ENCODE data around the gene ISLR2. TPM values are rescaled to one million over a fixed set of nuclear protein-coding genes. Genes with fewer than 3 reads are reported as not detected.
"Not testable (repeated sequence)": the region's sequence is repeated elsewhere in the genome, so short reads cannot be mapped to it uniquely, and the experiment has no call there.

ISLR2 gene, protein sequence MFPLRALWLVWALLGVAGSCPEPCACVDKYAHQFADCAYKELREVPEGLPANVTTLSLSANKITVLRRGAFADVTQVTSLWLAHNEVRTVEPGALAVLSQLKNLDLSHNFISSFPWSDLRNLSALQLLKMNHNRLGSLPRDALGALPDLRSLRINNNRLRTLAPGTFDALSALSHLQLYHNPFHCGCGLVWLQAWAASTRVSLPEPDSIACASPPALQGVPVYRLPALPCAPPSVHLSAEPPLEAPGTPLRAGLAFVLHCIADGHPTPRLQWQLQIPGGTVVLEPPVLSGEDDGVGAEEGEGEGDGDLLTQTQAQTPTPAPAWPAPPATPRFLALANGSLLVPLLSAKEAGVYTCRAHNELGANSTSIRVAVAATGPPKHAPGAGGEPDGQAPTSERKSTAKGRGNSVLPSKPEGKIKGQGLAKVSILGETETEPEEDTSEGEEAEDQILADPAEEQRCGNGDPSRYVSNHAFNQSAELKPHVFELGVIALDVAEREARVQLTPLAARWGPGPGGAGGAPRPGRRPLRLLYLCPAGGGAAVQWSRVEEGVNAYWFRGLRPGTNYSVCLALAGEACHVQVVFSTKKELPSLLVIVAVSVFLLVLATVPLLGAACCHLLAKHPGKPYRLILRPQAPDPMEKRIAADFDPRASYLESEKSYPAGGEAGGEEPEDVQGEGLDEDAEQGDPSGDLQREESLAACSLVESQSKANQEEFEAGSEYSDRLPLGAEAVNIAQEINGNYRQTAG
- polyA plus RNA-seq (2013): 0.03 TPM in 2 replicates

DNA sequence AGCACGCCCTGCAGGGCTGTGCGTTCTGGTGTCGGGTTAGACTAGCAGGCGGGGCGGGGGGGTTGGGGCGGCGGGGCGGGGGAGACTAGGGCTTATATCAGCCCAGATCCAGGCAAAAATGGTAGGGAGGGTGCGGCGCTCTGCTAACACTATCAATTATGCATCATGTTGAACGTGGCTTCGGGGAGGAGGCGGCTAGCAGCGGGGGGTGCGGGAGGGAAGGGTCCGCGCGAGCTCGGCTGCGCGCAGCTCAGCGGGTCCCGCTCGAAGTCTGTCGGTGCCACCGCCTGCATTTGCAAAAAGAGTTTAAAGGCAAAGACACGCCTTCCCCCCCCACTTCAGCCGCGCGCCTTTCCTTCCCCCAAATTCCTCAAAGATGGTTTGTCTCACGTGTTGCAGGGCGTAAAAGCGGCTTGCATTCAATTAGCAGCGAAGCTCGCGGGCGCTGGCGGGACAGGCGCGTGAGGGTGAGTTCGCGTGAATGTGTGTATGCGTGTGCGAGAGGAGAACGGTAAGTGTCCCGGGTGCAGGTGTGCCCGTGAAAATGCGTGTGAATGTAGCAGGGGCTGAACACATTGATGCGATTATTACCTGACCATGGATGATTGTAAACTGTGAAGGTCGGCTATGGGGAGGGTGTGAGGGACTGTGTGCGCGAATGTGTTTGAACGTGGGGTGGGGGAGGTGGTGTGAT is at the start of gene ISLR2:
Gene ISLR2, plus strand, starts transcription at position 432 of the 694 bp plus-strand sequence. CDS start 2,169 bp downstream, outside the sequence.
- H2BK12ac ChIP-seq (ENCODE audit: low read length): no peak within 1 kb of the TSS
- peak within 1 kb of the TSS; percentile 1 for H3K4me2 ChIP-seq (ENCODE audit: low read length)
- no peak within 1 kb of the TSS for H3K9ac ChIP-seq (ENCODE audit: low read length)
- H2AK5ac ChIP-seq (ENCODE audit: low read length): no peak within 1 kb of the TSS
- no peaks in the 10 kb centered on the region for H3K79me1 ChIP-seq (ENCODE audit: low read length)
- DNase-seq: no peak
- no peak within 1 kb of the TSS for H3K4ac ChIP-seq (ENCODE audit: low read depth, low read length)
- H4K8ac ChIP-seq (ENCODE audit: low read depth, low read length): no peak within 1 kb of the TSS
- H2BK5ac ChIP-seq (ENCODE audit: low read depth, low read length, poor library complexity): no peak within 1 kb of the TSS
- no peak within 1 kb of the TSS for H2AFZ ChIP-seq (ENCODE audit: insufficient read depth, low read length, poor library complexity)
- H3K9me3 ChIP-seq (ENCODE audit: insufficient read depth, low read depth, low read length): peaks cover 35% of the 10 kb centered on the region
- H3K27me3 ChIP-seq (ENCODE audit: insufficient read depth, low read length): peaks cover 76% of the 10 kb centered on the region
- no peak within 1 kb of the TSS for H3K14ac ChIP-seq (ENCODE audit: low read length)
- no CpG with 5 or more reads among the region's 53 CpGs for WGBS (ENCODE audit: extremely low coverage, insufficient coverage, insufficient read length)
- H3K36me3 ChIP-seq (ENCODE audit: control insufficient read depth in 1 of 2, insufficient read depth in 2 of 2, low read length in 2 of 2): no peaks in the 10 kb centered on the region
- no peak within 1 kb of the TSS for H3K18ac ChIP-seq (ENCODE audit: low read length)
- peaks cover 0 to 12% of the 10 kb centered on the region in 2 experiments for H3K4me1 ChIP-seq (ENCODE audit: control insufficient read depth in 1 of 2, insufficient read depth in 2 of 2, low read length in 2 of 2)
- H4K91ac ChIP-seq (ENCODE audit: low read depth, low read length): no peak within 1 kb of the TSS
- H3K79me2 ChIP-seq (ENCODE audit: control insufficient read depth, insufficient read depth, low read length, poor library complexity): no peaks in the 10 kb centered on the region
- no peak within 1 kb of the TSS for H3K23ac ChIP-seq (ENCODE audit: low read length)
- peak within 1 kb of the TSS; percentile 52 for H3K4me3 ChIP-seq (ENCODE audit: low read depth, low read length)
- H2BK120ac ChIP-seq (ENCODE audit: insufficient read depth, low read length, poor library complexity): no peak within 1 kb of the TSS
- H4K12ac ChIP-seq (ENCODE audit: low read depth, low read length): no peak within 1 kb of the TSS
- no peak within 1 kb of the TSS for H3K27ac ChIP-seq (ENCODE audit: low read depth, low read length)

DNA sequence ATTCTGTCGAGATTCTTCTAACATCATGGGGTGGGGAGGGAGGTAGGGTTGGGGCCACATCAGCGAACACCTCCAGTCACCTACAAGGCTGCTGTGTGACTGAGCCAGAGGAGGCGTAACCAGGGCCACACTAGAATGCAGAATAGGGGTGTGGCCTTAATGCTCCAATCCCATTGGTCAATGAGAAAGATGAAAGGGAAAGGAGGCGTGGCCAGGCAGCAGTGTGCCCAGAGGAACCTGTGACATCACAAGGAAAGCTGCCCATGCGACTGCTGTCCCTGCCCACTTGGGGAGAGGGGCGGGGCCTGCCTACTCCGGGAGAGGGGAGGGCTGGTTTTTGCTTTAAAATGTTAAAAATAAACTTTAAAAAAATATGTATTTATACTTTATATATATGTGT is 47.9 kb upstream of the ISLR2 start, which contains the start of gene GOLGA6A:
Gene GOLGA6A, minus strand, starts transcription at position 101 of the 400 bp plus-strand sequence. Its CDS starts 41 bp downstream, at position 60.
- not testable (repeated sequence) for H4K91ac ChIP-seq (ENCODE audit: low read depth, low read length); H3K23ac ChIP-seq (ENCODE audit: low read length); H3K4me2 ChIP-seq (ENCODE audit: low read length); H3K27me3 ChIP-seq (ENCODE audit: insufficient read depth, low read length); H3K4ac ChIP-seq (ENCODE audit: low read depth, low read length); H3K79me2 ChIP-seq (ENCODE audit: control insufficient read depth, insufficient read depth, low read length, poor library complexity); H4K8ac ChIP-seq (ENCODE audit: low read depth, low read length); H3K4me1 ChIP-seq (ENCODE audit: control insufficient read depth in 1 of 2, insufficient read depth in 2 of 2, low read length in 2 of 2); H2BK5ac ChIP-seq (ENCODE audit: low read depth, low read length, poor library complexity); H3K36me3 ChIP-seq (ENCODE audit: control insufficient read depth in 1 of 2, insufficient read depth in 2 of 2, low read length in 2 of 2); H3K27ac ChIP-seq (ENCODE audit: low read depth, low read length); H2BK12ac ChIP-seq (ENCODE audit: low read length); H3K9ac ChIP-seq (ENCODE audit: low read length); H3K9me3 ChIP-seq (ENCODE audit: insufficient read depth, low read depth, low read length); H3K79me1 ChIP-seq (ENCODE audit: low read length); H3K4me3 ChIP-seq (ENCODE audit: low read depth, low read length); H2BK120ac ChIP-seq (ENCODE audit: insufficient read depth, low read length, poor library complexity); H2AK5ac ChIP-seq (ENCODE audit: low read length); H4K12ac ChIP-seq (ENCODE audit: low read depth, low read length); H3K14ac ChIP-seq (ENCODE audit: low read length); H2AFZ ChIP-seq (ENCODE audit: insufficient read depth, low read length, poor library complexity); DNase-seq; H3K18ac ChIP-seq (ENCODE audit: low read length)
- no CpG with 5 or more reads among the region's 7 CpGs for WGBS (ENCODE audit: extremely low coverage, insufficient coverage, insufficient read length)

DNA sequence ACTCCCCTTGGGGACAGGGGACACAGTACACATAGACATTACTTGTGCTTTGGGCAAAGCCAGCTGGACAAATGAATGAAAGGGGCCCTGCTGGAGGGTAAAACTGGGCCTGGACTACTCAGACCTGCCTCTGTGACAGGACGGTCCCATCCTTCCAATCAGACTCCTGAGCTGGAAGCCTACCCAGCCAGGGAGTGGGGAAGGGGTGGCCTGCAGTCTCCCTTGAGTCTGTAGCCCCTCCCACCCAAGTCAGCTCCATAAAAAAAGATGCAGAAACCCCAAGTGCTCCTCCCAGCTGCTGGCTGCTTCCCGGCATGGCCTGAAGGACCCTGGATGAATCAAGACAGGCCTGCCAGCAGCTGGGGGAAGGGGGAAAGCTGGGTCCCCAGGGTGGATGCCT is 35.8 kb upstream of the ISLR2 start:
- not testable (repeated sequence) for H3K9me3 ChIP-seq (ENCODE audit: insufficient read depth, low read depth, low read length); H3K27me3 ChIP-seq (ENCODE audit: insufficient read depth, low read length); H3K23ac ChIP-seq (ENCODE audit: low read length); H2AK5ac ChIP-seq (ENCODE audit: low read length); H3K18ac ChIP-seq (ENCODE audit: low read length); H3K4ac ChIP-seq (ENCODE audit: low read depth, low read length); H3K79me1 ChIP-seq (ENCODE audit: low read length); H4K91ac ChIP-seq (ENCODE audit: low read depth, low read length); H4K12ac ChIP-seq (ENCODE audit: low read depth, low read length); H2BK12ac ChIP-seq (ENCODE audit: low read length); H3K36me3 ChIP-seq (ENCODE audit: control insufficient read depth in 1 of 2, insufficient read depth in 2 of 2, low read length in 2 of 2); H4K8ac ChIP-seq (ENCODE audit: low read depth, low read length); H3K4me3 ChIP-seq (ENCODE audit: low read depth, low read length); H3K14ac ChIP-seq (ENCODE audit: low read length); H2AFZ ChIP-seq (ENCODE audit: insufficient read depth, low read length, poor library complexity); H2BK120ac ChIP-seq (ENCODE audit: insufficient read depth, low read length, poor library complexity); H3K79me2 ChIP-seq (ENCODE audit: control insufficient read depth, insufficient read depth, low read length, poor library complexity); H3K27ac ChIP-seq (ENCODE audit: low read depth, low read length); DNase-seq; H2BK5ac ChIP-seq (ENCODE audit: low read depth, low read length, poor library complexity); H3K4me2 ChIP-seq (ENCODE audit: low read length); H3K4me1 ChIP-seq (ENCODE audit: control insufficient read depth in 1 of 2, insufficient read depth in 2 of 2, low read length in 2 of 2); H3K9ac ChIP-seq (ENCODE audit: low read length)
- no CpG with 5 or more reads among the region's 2 CpGs for WGBS (ENCODE audit: extremely low coverage, insufficient coverage, insufficient read length)

DNA sequence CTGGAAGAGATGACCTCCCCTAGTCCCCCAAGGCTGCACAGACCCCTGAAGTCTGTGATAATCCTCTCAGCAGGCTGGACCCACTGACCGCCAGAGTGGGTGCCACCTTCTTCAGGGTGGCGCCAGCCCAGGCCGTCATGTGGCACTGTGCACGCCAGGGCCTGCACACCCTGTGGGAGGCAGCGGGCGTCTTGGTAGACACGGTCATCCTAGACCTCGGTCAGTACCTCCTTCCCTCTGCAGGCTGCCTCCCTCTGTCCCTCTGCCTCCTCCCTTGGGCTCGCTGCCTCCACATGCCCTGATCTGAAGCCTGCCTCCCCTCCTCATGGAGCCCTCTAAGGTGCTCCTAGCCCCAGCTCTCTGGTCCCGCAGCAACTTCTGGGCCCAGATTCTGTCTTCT is 34.8 kb upstream of the ISLR2 start:
- not testable (repeated sequence) for H3K9ac ChIP-seq (ENCODE audit: low read length); H4K91ac ChIP-seq (ENCODE audit: low read depth, low read length); H3K18ac ChIP-seq (ENCODE audit: low read length); H2AK5ac ChIP-seq (ENCODE audit: low read length); H3K36me3 ChIP-seq (ENCODE audit: control insufficient read depth in 1 of 2, insufficient read depth in 2 of 2, low read length in 2 of 2); H2BK12ac ChIP-seq (ENCODE audit: low read length); H2AFZ ChIP-seq (ENCODE audit: insufficient read depth, low read length, poor library complexity); H3K4me3 ChIP-seq (ENCODE audit: low read depth, low read length); H3K23ac ChIP-seq (ENCODE audit: low read length); H3K27ac ChIP-seq (ENCODE audit: low read depth, low read length); H3K14ac ChIP-seq (ENCODE audit: low read length); H3K27me3 ChIP-seq (ENCODE audit: insufficient read depth, low read length); H3K79me2 ChIP-seq (ENCODE audit: control insufficient read depth, insufficient read depth, low read length, poor library complexity); H3K4ac ChIP-seq (ENCODE audit: low read depth, low read length); H4K12ac ChIP-seq (ENCODE audit: low read depth, low read length); H4K8ac ChIP-seq (ENCODE audit: low read depth, low read length); H3K79me1 ChIP-seq (ENCODE audit: low read length); DNase-seq; H2BK120ac ChIP-seq (ENCODE audit: insufficient read depth, low read length, poor library complexity); H3K9me3 ChIP-seq (ENCODE audit: insufficient read depth, low read depth, low read length); H3K4me1 ChIP-seq (ENCODE audit: control insufficient read depth in 1 of 2, insufficient read depth in 2 of 2, low read length in 2 of 2); H2BK5ac ChIP-seq (ENCODE audit: low read depth, low read length, poor library complexity); H3K4me2 ChIP-seq (ENCODE audit: low read length)
- WGBS (ENCODE audit: extremely low coverage, insufficient coverage, insufficient read length): no CpG with 5 or more reads among the region's 10 CpGs
